ENCODE measurements around the gene CNDP2.
A peak's percentile ranks its signal among the peaks of the same experiment; 100 is the strongest.

CNDP2 gene

DNA sequence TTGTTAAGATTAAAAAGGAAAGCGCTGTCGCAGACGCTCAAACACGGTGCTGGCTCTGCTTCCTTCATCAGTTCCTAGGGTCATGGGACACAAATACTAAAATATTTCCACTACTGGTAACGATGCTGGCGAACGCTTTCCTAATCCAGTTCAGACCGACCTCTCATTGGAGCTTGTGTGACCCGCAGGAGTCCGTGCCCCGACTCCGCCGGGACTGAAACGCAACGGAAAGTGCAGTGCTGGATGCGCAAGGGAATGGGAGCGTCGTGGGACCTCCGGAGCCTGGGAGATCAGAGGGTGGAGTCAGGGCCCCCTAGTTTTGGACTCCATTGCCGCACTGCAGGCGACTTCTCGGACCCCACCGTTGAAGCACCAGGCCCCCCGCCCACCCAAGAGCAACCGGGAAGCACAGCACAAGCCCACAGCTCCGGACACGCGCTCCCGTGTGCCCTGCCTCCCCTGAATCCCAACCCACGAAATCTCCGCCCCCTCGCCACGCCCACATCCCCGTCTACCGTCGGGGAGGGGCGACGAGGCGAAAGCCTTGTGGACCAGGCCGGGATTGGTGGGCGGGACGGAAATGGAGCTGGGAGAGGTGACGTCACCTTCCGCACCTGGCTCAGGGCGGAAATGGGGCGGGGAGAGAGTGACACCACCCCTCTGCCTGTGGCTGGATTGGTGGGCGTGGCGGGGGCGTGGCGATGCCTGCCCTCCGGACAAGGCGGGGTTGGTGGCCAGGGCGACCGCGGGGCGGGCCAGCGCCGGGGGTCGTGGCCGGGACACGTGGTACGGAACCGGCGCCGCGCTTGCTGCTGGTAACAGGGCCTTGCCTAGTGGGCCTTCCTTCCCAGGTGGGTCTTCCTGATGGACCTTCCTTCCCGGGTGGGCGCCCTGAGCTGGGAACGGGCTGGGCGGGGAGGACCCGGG is at the start of gene CNDP2:
TSS of gene CNDP2 (plus strand) at position 783 of the 927 bp plus-strand sequence. CDS start 3,611 bp downstream, outside the sequence.
- TF ChIP-seq YY1 (IDR thresholded peaks at IDR 0.05; ENCODE audit: low read depth) = no peak
- peak; percentile 47 for TF ChIP-seq TAF1 (IDR thresholded peaks at IDR 0.05; ENCODE audit: low read depth)
- 0 out of 2 replicates have a peak, but pooled peaks have one; percentile 27 for TF ChIP-seq EP300 (IDR thresholded peaks at IDR 0.05; ENCODE audit: borderline replicate concordance)
- TF ChIP-seq EGR1 (IDR thresholded peaks at IDR 0.05) = 0 out of 2 replicates have a peak, but pooled peaks have one; percentile 27
- TF ChIP-seq TCF12 (IDR thresholded peaks at IDR 0.05; ENCODE audit: low read depth) = peak; percentile 8; the same call in 1 of the 2 replicates
- TF ChIP-seq ZBTB7A (IDR thresholded peaks at IDR 0.05; ENCODE audit: low read depth) = peak; percentile 85
- no peak for TF ChIP-seq FOXM1 (IDR thresholded peaks at IDR 0.05; ENCODE audit: borderline replicate concordance, low read depth)
- TF ChIP-seq, protein P1, sequence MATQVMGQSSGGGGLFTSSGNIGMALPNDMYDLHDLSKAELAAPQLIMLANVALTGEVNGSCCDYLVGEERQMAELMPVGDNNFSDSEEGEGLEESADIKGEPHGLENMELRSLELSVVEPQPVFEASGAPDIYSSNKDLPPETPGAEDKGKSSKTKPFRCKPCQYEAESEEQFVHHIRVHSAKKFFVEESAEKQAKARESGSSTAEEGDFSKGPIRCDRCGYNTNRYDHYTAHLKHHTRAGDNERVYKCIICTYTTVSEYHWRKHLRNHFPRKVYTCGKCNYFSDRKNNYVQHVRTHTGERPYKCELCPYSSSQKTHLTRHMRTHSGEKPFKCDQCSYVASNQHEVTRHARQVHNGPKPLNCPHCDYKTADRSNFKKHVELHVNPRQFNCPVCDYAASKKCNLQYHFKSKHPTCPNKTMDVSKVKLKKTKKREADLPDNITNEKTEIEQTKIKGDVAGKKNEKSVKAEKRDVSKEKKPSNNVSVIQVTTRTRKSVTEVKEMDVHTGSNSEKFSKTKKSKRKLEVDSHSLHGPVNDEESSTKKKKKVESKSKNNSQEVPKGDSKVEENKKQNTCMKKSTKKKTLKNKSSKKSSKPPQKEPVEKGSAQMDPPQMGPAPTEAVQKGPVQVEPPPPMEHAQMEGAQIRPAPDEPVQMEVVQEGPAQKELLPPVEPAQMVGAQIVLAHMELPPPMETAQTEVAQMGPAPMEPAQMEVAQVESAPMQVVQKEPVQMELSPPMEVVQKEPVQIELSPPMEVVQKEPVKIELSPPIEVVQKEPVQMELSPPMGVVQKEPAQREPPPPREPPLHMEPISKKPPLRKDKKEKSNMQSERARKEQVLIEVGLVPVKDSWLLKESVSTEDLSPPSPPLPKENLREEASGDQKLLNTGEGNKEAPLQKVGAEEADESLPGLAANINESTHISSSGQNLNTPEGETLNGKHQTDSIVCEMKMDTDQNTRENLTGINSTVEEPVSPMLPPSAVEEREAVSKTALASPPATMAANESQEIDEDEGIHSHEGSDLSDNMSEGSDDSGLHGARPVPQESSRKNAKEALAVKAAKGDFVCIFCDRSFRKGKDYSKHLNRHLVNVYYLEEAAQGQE (IDR thresholded peaks at IDR 0.05; ENCODE audit: low read depth) = no peak
- TF ChIP-seq, protein P2, sequence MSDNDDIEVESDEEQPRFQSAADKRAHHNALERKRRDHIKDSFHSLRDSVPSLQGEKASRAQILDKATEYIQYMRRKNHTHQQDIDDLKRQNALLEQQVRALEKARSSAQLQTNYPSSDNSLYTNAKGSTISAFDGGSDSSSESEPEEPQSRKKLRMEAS (IDR thresholded peaks at IDR 0.05) = peak; percentile 84
- no peak for TF ChIP-seq RAD21 (IDR thresholded peaks at IDR 0.05; ENCODE audit: low read depth)
- TF ChIP-seq, protein P3, sequence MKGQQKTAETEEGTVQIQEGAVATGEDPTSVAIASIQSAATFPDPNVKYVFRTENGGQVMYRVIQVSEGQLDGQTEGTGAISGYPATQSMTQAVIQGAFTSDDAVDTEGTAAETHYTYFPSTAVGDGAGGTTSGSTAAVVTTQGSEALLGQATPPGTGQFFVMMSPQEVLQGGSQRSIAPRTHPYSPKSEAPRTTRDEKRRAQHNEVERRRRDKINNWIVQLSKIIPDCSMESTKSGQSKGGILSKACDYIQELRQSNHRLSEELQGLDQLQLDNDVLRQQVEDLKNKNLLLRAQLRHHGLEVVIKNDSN (IDR thresholded peaks at IDR 0.05) = peak; percentile 96
- TF ChIP-seq NFIC (IDR thresholded peaks at IDR 0.05) = no peak
- TF ChIP-seq TEAD4 (IDR thresholded peaks at IDR 0.05) = 0 out of 2 replicates have a peak, but pooled peaks have one; percentile 19
- peak; percentile 79 for TF ChIP-seq CREB1 (IDR thresholded peaks at IDR 0.05; ENCODE audit: low read depth)
- no peak; the same call in 1 of the 2 replicates for TF ChIP-seq CEBPB (IDR thresholded peaks at IDR 0.05)

DNA sequence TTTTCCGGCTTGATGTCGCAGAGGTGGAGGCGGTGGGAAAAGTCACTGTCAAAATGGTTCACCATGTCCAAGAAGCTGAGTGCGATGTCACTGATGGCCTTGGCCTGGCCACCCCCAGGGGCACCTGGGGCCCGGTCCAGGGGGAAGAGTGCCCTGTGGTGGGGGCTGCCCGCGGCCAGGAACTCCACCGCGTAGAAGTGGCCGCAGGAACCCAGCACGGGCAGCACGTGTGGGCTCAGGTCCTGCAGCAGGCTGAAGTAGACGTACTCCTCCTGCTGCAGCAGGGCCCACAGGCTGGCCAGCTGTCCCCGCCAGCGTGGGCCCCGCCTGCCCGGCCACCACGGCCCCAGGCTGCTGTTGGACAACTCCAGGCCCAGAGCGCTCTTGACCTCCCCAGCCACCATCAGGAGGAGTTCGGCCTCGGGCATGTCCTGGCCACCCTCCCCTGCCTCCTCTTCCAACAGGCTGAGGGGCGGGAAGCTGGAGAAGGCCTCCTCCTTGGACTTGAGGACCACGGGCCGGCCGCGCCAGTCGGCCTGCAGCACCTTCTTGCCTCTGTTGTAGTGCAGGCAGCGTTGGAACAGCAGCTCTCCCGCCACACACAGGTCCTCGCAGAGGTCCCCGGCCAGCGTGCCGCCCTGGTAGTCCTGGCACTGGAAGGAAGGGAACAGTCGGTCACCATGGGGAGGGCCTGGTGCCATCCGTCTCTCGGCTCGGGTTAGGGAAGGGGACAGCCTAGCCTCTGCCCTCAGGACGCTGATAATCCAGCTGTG is 49.3 kb upstream of the CNDP2 start:
- TF ChIP-seq TAF1 (IDR thresholded peaks at IDR 0.05; ENCODE audit: low read depth) = no peak
- no peak for TF ChIP-seq YY1 (IDR thresholded peaks at IDR 0.05; ENCODE audit: low read depth)
- TF ChIP-seq CREB1 (IDR thresholded peaks at IDR 0.05; ENCODE audit: low read depth) = no peak
- no peak for TF ChIP-seq RAD21 (IDR thresholded peaks at IDR 0.05; ENCODE audit: low read depth)
- no peak for TF ChIP-seq NFIC (IDR thresholded peaks at IDR 0.05)
- no peak for TF ChIP-seq EP300 (IDR thresholded peaks at IDR 0.05; ENCODE audit: borderline replicate concordance)
- TF ChIP-seq TEAD4 (IDR thresholded peaks at IDR 0.05) = no peak
- TF ChIP-seq ZBTB7A (IDR thresholded peaks at IDR 0.05; ENCODE audit: low read depth) = no peak
- TF ChIP-seq FOXM1 (IDR thresholded peaks at IDR 0.05; ENCODE audit: borderline replicate concordance, low read depth) = no peak

DNA sequence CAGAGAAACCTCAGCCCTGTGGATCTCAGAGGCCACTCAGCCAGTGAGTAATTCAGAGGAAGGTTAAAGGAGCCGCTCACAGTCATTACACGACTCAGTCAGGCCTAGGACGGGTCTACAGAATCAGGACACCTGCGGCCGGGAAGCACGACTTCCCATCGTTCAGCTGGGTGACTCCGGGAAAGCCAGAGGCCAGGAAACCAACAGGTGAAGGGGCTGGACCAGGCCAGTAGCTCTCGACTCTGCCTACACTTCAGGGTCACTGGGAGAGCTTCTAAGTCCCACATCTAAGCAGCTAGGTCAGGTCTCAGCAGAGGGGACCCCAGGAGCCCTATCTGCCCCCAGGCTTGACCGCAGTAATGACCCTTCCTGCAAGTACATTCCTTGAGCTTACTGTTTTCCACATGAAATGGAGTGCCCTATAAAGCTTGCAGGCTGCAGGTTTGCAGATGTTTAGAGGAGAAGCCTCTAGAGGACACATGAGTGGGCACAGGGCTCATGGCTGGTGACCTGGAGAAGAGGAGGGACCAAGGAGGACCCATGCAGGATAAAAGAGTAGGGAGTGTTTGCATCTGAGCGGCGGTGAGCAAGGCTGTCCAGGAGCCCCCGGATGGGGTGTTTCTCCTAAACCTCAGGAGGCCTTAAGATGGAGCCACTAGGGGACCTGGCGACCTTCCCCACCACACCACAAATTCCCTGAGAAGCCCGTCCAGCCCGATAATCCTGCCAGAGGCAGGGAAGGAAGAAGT is 48.6 kb upstream of the CNDP2 start:
- no peak for TF ChIP-seq TAF1 (IDR thresholded peaks at IDR 0.05; ENCODE audit: low read depth)
- TF ChIP-seq TEAD4 (IDR thresholded peaks at IDR 0.05) = no peak
- no peak for TF ChIP-seq FOXM1 (IDR thresholded peaks at IDR 0.05; ENCODE audit: borderline replicate concordance, low read depth)
- TF ChIP-seq NFIC (IDR thresholded peaks at IDR 0.05) = no peak
- TF ChIP-seq YY1 (IDR thresholded peaks at IDR 0.05; ENCODE audit: low read depth) = no peak
- no peak for TF ChIP-seq TCF12 (IDR thresholded peaks at IDR 0.05; ENCODE audit: low read depth)

DNA sequence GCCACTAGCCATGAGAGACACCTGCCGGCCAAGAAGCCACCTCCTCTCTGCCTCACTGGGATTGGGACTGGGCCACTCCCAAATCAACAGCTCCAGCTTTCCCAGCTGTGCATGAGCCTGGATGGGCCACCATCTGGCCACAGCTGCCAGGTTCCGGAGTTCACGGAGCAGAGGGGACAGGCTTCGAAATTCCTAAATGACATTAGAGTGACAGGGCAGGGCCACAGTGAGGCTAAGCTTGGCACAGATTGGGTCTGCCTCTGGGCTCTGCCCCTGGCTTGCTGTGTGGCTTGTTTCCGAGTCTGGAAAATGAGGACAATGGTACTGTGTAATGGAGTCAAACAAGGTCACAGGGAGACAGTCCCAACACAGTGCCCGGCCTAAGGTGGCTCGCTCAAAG is 45.5 kb upstream of the CNDP2 start:
- no peak for TF ChIP-seq TAF1 (IDR thresholded peaks at IDR 0.05; ENCODE audit: low read depth)

DNA sequence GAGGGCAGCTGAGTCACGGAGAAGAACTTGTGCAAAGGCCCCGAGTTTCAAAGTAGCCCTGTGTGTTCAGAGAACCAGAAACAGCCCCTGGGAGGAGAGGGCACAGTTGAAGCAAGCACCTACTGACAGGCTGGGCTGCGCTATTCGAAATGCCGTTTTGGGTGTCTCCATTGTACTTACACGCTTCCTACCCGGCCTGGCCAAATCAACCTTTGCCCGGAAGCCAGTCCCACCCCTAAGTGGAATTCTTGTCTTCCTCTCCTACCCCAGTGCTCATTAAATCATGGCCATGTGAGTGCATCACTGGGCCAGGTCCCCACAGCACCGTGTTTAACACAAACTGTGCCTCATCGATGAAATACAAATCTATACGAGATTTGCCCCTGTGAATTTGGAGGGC is 45.0 kb upstream of the CNDP2 start:
- TF ChIP-seq ZBTB7A (IDR thresholded peaks at IDR 0.05; ENCODE audit: low read depth) (no peak), CEBPB (IDR thresholded peaks at IDR 0.05) (no peak), TCF12 (IDR thresholded peaks at IDR 0.05; ENCODE audit: low read depth) (no peak), RAD21 (IDR thresholded peaks at IDR 0.05; ENCODE audit: low read depth) (no peak), TAF1 (IDR thresholded peaks at IDR 0.05; ENCODE audit: low read depth) (no peak), EGR1 (IDR thresholded peaks at IDR 0.05) (no peak), NFIC (IDR thresholded peaks at IDR 0.05) (no peak), FOXM1 (IDR thresholded peaks at IDR 0.05; ENCODE audit: borderline replicate concordance, low read depth) (no peak)
- TF ChIP-seq, protein P2 (IDR thresholded peaks at IDR 0.05) = no peak

DNA sequence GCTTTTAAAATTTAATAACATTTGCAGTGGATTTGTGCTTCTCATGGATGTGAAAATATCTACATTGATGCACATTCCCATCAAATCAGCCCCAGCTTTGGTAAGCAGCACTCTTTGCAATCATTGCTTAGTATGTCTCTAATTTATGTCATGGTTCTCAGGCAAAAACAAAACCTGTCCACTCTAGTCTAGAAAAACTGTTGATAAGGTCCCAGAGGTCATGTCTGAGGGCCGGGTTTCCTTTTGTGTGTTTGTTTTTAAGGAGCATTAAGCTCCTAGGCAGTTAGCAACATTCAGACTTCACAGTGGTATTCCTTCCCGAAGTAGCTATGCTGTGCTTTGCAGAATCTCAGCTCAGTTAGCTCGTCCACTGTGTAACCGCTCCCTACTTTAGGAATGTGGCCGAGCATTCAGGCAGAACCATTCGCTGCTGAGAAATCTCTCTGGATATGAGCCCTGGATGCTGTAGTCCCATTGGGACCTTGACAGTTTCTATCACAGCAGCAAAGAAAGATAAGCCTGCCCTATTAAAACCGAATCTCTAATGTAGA is 43.1 kb upstream of the CNDP2 start:
- TF ChIP-seq FOXM1 (IDR thresholded peaks at IDR 0.05; ENCODE audit: borderline replicate concordance, low read depth) (no peak), TCF12 (IDR thresholded peaks at IDR 0.05; ENCODE audit: low read depth) (no peak), TAF1 (IDR thresholded peaks at IDR 0.05; ENCODE audit: low read depth) (no peak), NFIC (IDR thresholded peaks at IDR 0.05) (no peak), CEBPB (IDR thresholded peaks at IDR 0.05) (no peak), EP300 (IDR thresholded peaks at IDR 0.05; ENCODE audit: borderline replicate concordance) (no peak), RAD21 (IDR thresholded peaks at IDR 0.05; ENCODE audit: low read depth) (no peak), CREB1 (IDR thresholded peaks at IDR 0.05; ENCODE audit: low read depth) (no peak), YY1 (IDR thresholded peaks at IDR 0.05; ENCODE audit: low read depth) (no peak), ZBTB7A (IDR thresholded peaks at IDR 0.05; ENCODE audit: low read depth) (no peak), EGR1 (IDR thresholded peaks at IDR 0.05) (no peak), TEAD4 (IDR thresholded peaks at IDR 0.05) (no peak)
- TF ChIP-seq, protein P1 (IDR thresholded peaks at IDR 0.05; ENCODE audit: low read depth) = no peak
- TF ChIP-seq, protein P3 (IDR thresholded peaks at IDR 0.05) = no peak
- TF ChIP-seq, protein P2 (IDR thresholded peaks at IDR 0.05) = no peak

Data from Ishikawa (cell line).